GM23248 (cell line): ENCODE data around the gene RIOK2.

Experiments used
- EZH2 ChIP-seq: fragments of 200-600 bp; sonication (generic); IDR thresholded peaks from 2 replicates; pipeline ENCODE4 v1.6.1; 2018; ENCODE audit warnings: antibody characterized with exemption, mild to moderate bottlenecking; ENCODE audit not compliant: insufficient read depth, poor library complexity, severe bottlenecking
- EZH2phosphoT487 ChIP-seq: fragments of 200-600 bp; sonication (generic); IDR thresholded peaks from 2 replicates; pipeline ENCODE4 v1.6.1; 2018; ENCODE audit warnings: antibody characterized with exemption, moderate library complexity, mild to moderate bottlenecking, low read depth; ENCODE audit not compliant: insufficient read depth

DNA sequence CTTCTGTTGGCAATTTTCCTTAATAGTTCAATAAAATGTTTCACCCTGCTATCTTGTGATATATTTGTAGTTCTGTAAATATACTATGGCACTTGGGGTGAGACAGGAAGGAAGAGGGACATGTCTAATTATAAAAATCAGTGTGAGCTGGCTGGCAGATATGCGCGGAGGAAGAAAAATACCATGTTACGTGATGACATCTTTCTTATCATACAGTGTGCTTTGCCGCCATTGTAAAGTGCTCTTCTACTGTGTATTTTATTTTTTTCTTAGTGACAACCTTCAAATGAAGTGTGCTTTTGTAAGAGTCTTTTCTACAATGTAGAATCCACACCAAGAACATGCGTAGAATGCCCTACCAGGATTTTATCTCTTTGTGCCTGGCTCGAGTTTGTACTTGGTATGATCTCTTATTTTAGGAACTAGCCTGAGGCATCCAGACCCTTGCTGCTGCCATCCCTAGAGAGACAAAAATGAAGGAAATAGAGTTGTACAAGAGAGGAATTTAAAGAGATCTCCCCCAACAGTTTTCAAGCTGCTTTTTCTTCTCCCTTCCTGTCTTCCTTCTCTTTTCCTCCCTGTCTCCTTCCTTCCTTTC lies 46.7 kb upstream of the RIOK2 start:
- TF ChIP-seq EZH2 (no peak), EZH2phosphoT487 (no peak)
